Mucosa of rectum (tissue), 2 donors: ENCODE results near the gene NFATC4.

ENCODE experiments used
- H3K27ac ChIP-seq, 2 donors: one replicate each; pipeline ENCODE4 v1.7.0; 2013; ENCODE audit warnings: inconsistent platforms in 2 of 2, low read depth in 2 of 2, low read length in 2 of 2
- H3K27me3 ChIP-seq, 2 donors: one replicate each; pipeline ENCODE4 v1.7.0; 2013; ENCODE audit warnings: low read length in 2 of 2; ENCODE audit not compliant: control insufficient read depth in 2 of 2, insufficient read depth in 2 of 2
- H3K36me3 ChIP-seq, 2 donors: one replicate each; pipeline ENCODE4 v1.7.0; 2013; ENCODE audit warnings: low read length in 2 of 2; ENCODE audit not compliant: control insufficient read depth in 2 of 2, insufficient read depth in 2 of 2
- H3K4me1 ChIP-seq, 2 donors: one replicate each; pipeline ENCODE4 v1.7.0; 2013; ENCODE audit warnings: low read length in 2 of 2, mild to moderate bottlenecking in 1 of 2; ENCODE audit not compliant: control insufficient read depth in 2 of 2, insufficient read depth in 2 of 2
- H3K4me3 ChIP-seq, 2 donors: one replicate each; pipeline ENCODE4 v1.7.0; 2013; ENCODE audit warnings: low read length in 2 of 2
- H3K9ac ChIP-seq, 2 donors: one replicate each; pipeline ENCODE4 v1.7.0; 2013; ENCODE audit warnings: low read length in 2 of 2, low read depth in 1 of 2, mild to moderate bottlenecking in 1 of 2
- H3K9me3 ChIP-seq, 2 donors: one replicate each; pipeline ENCODE4 v1.7.0; 2013; ENCODE audit warnings: low read length in 2 of 2; ENCODE audit not compliant: control insufficient read depth in 2 of 2
- donor health status: healthy.
- donor health status: Normal muscosa, but diverticular disease.

The NFATC4 gene

DNA sequence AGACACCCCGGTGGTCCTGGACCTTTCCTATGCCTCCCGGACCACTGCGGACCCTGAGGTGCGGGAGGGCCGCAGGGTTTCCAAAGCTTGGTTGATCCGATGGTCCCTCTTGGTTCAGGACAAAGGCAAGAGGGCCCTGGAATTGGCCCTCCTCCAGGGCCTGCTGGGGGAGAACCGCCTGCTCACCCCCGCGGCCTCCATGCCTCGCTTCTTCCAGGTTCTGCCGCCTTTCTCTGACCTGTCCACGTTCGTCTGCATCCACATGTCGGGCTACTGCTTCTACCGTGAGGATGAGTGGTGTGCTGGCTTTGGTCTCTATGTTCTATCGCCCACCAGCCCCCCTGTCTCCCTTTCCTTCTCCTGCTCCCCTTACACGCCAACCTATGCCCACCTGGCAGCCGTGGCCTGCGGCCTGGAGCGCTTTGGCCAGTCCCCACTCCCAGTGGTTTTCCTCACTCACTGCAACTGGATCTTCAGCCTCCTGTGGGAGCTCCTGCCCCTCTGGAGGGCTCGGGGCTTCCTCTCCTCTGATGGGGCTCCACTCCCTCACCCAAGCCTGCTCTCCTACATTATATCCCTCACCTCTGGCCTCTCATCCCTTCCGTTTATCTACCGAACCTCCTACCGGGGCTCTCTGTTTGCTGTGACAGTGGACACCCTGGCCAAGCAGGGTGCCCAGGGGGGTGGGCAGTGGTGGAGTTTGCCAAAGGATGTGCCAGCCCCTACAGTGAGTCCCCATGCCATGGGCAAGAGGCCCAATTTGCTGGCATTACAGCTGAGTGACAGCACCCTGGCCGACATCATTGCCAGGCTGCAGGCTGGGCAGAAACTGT, 47.7 kb downstream of the NFATC4 start:
- H3K9me3 ChIP-seq: no peaks in the 10 kb centered on the region
- peaks cover 11 to 13% of the 10 kb centered on the region in 2 donors for H3K4me1 ChIP-seq
- peaks cover 11 to 13% of the 10 kb centered on the region in 2 donors for H3K36me3 ChIP-seq
- H3K4me3 ChIP-seq: no peak overlapping the region
- no peak overlapping the region for H3K9ac ChIP-seq
- no peaks in the 10 kb centered on the region for H3K27me3 ChIP-seq
- no peak overlapping the region for H3K27ac ChIP-seq

GRCh38 chr14:24416254-24416931, 48.4 kb downstream of the NFATC4 start:
- Histone ChIP-seq H3K4me1 (peaks cover 11 to 13% of the 10 kb centered on the region in 2 donors), H3K9ac (no peak overlapping the region), H3K9me3 (no peaks in the 10 kb centered on the region), H3K36me3 (peaks cover 5 to 6% of the 10 kb centered on the region in 2 donors), H3K27me3 (no peaks in the 10 kb centered on the region), H3K4me3 (no peak overlapping the region), H3K27ac (no peak overlapping the region)

- Histone ChIP-seq H3K4me1 (peaks cover 11 to 14% of the 10 kb centered on the region in 2 donors), H3K36me3 (peaks cover 3 to 6% of the 10 kb centered on the region in 2 donors), H3K9me3 (no peaks in the 10 kb centered on the region), H3K9ac (no peak overlapping the region), H3K27ac (no peak overlapping the region), H3K27me3 (no peaks in the 10 kb centered on the region), H3K4me3 (no peak overlapping the region)
These were observed 49.1 kb downstream of the NFATC4 start for GRCh38 chr14:24416932-24417619.

DNA sequence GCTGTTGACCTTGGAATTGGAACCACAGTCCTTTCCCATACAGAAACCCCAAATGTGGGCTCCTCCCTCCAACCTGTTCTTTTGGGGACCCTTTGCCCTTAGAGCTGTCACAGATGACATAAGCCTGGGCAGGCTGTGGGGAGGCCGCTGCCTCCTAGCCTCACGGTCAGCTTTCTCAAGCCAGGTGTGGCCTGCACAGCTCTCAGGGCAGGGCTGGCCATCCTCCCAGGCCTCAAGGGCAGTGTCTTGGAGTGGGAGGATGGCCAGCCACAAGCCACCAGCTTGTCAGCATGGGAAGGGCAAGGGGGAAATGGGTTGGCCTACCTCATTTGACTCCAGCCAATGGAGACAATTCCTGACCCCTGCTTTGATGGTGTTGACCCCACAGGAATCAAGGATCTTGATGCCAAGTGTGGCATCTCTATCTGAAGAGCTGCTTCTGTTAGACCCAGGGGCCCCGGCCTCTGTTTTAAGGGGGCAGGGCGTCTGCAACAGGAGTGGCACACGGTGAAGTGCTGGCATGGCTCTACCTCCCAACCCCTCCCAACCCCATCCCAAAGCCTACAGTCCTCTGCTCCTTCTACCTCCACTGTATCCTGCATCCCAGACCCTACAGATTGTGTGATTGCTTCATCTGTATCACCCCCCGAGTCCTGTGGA, 50.0 kb downstream of the NFATC4 start:
- no peaks in the 10 kb centered on the region for H3K27me3 ChIP-seq
- no peaks in the 10 kb centered on the region for H3K9me3 ChIP-seq
- no peak overlapping the region for H3K4me3 ChIP-seq
- H3K27ac ChIP-seq: peak overlapping the region; percentile 33 to 63
- peak overlapping the region in 1 of 2 donors; percentile 42 for H3K9ac ChIP-seq
- H3K4me1 ChIP-seq: peaks cover 15 to 23% of the 10 kb centered on the region in 2 donors
- H3K36me3 ChIP-seq: peaks cover 3 to 4% of the 10 kb centered on the region in 2 donors

DNA sequence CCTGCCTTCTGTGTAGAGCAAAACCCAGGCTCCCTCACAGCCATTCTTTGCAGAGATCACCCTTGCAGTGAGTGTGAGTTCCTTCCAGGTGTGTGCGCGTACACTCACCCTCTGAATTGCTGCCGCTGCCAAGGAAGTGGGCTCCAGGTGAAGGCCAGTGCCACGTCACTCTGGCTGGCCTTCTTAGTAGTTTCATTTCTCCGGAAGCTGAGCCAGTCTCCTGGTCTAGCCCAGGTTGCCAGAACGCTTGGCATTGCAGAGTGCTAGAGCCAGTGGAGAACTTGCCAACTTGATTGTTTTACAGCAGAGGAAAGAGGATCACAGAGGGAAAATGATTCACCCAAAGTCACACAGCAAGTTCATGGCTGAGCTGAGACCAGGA, 50.5 kb downstream of the NFATC4 start:
- peaks cover 15 to 28% of the 10 kb centered on the region in 2 donors for H3K4me1 ChIP-seq
- peak overlapping the region; percentile 33 to 63 for H3K27ac ChIP-seq
- no peak overlapping the region for H3K4me3 ChIP-seq
- H3K36me3 ChIP-seq: peaks cover 0 to 3% of the 10 kb centered on the region in 2 donors
- H3K9ac ChIP-seq: peak overlapping the region in 1 of 2 donors; percentile 42
- H3K9me3 ChIP-seq: no peaks in the 10 kb centered on the region
- H3K27me3 ChIP-seq: no peaks in the 10 kb centered on the region

- Histone ChIP-seq H3K9me3 (no peaks in the 10 kb centered on the region), H3K36me3 (no peaks in the 10 kb centered on the region), H3K9ac (no peak overlapping the region), H3K4me3 (no peak overlapping the region), H3K27me3 (no peaks in the 10 kb centered on the region), H3K4me1 (peaks cover 24 to 58% of the 10 kb centered on the region in 2 donors), H3K27ac (peak overlapping the region; percentile 81 to 88)
These were observed 54.3 kb downstream of the NFATC4 start for GRCh38 chr14:24422261-24422660.

GRCh38 chr14:24422694-24423601, 55.0 kb downstream of the NFATC4 start:
- peak overlapping the region; percentile 17 to 55 for H3K9ac ChIP-seq
- H3K27me3 ChIP-seq: no peaks in the 10 kb centered on the region
- H3K27ac ChIP-seq: peak overlapping the region; percentile 81 to 88
- no peaks in the 10 kb centered on the region for H3K36me3 ChIP-seq
- H3K9me3 ChIP-seq: no peaks in the 10 kb centered on the region
- H3K4me1 ChIP-seq: peaks cover 30 to 65% of the 10 kb centered on the region in 2 donors
- H3K4me3 ChIP-seq: peak overlapping the region; percentile 56 to 62

- no peaks in the 10 kb centered on the region for H3K36me3 ChIP-seq
- no peaks in the 10 kb centered on the region for H3K27me3 ChIP-seq
- H3K4me3 ChIP-seq: no peak overlapping the region
- H3K4me1 ChIP-seq: peaks cover 34 to 72% of the 10 kb centered on the region in 2 donors
- H3K27ac ChIP-seq: peak overlapping the region in 1 of 2 donors; percentile 89
- peak overlapping the region in 1 of 2 donors; percentile 19 for H3K9ac ChIP-seq
- no peaks in the 10 kb centered on the region for H3K9me3 ChIP-seq
These were observed 57.7 kb downstream of the NFATC4 start for GRCh38 chr14:24425704-24426103.
